Mesenteric fat pad (tissue), 1 donor: Measurements from ENCODE around the gene PSG4. TPM values are rescaled to one million over a fixed set of nuclear protein-coding genes. Genes with fewer than 3 reads are reported as not detected.

Experiments
- total RNA-seq: library from RNA; stranded (reverse); fragmentation: NEBNext Ultra II Directional; extraction: Animal tissue kit (Norgen Biotek cat#: 25700); gene quantifications from one replicate; pipeline ENCODE4 v1.2.1, GENCODE V29; 2021
- donor health status: DM: yes; HTN: yes; CAD: no.

PSG4 gene
- total RNA-seq, 1 donor from 2014 or later = not detected

Other genes starting within 250 kb of the PSG4 start
- gene PSG11, start 179.2 kb downstream of the PSG4 start, total RNA-seq = not detected
- not detected for gene PSG2, start 122.9 kb downstream of the PSG4 start, total RNA-seq
- gene PSG5, start 19.1 kb downstream of the PSG4 start, total RNA-seq = not detected
- gene PSG9, start 63.9 kb upstream of the PSG4 start, total RNA-seq = not detected
- gene CD177, start 148.0 kb upstream of the PSG4 start, total RNA-seq = 14.2 TPM
- gene TEX101, start 209.3 kb upstream of the PSG4 start, total RNA-seq = not detected